Hepatocyte (in vitro differentiated cells): ENCODE measurements around the gene LANCL2. TPM values are rescaled to one million over a fixed set of nuclear protein-coding genes. Genes with fewer than 3 reads are reported as not detected.
"Not testable (repeated sequence)": the region's sequence is repeated elsewhere in the genome, so short reads cannot be mapped to it uniquely, and the experiment has no call there.

Experiments used
- DNase-seq: peaks from one replicate; pipeline ENCODE4 v3.0.0-alpha.2; 2016; ENCODE audit warnings: low spot score
- H2AFZ ChIP-seq: fragments of 200-600 bp; sonication (generic); 2 replicates; pipeline ENCODE4 v1.6.0; 2016; ENCODE audit warnings: antibody characterized with exemption, mild to moderate bottlenecking
- H3K27ac ChIP-seq: fragments of 200-600 bp; sonication (generic); 2 replicates; pipeline ENCODE4 v1.5.1; 2016; ENCODE audit warnings: mild to moderate bottlenecking
- H3K27me3 ChIP-seq: fragments of 200-600 bp; sonication (generic); 2 replicates; pipeline ENCODE4 v1.6.1; 2016
- H3K36me3 ChIP-seq: fragments of 200-600 bp; sonication (generic); replicated peaks from 2 replicates; pipeline ENCODE4 v1.5.1; 2016; ENCODE audit warnings: low read depth; ENCODE audit not compliant: insufficient read depth
- H3K4me1 ChIP-seq: fragments of 200-600 bp; sonication (generic); 2 replicates; pipeline ENCODE4 v1.5.1; 2016; ENCODE audit warnings: mild to moderate bottlenecking, moderate library complexity; ENCODE audit not compliant: insufficient read depth
- H3K4me2 ChIP-seq: fragments of 200-600 bp; sonication (generic); 2 replicates; pipeline ENCODE4 v1.6.0; 2016
- H3K4me3 ChIP-seq: fragments of 200-600 bp; sonication (generic); 2 replicates; pipeline ENCODE4 v1.5.1; 2016; ENCODE audit warnings: mild to moderate bottlenecking
- H3K79me2 ChIP-seq: fragments of 200-600 bp; sonication (generic); 2 replicates; pipeline ENCODE4 v1.6.0; 2017; ENCODE audit warnings: mild to moderate bottlenecking
- H3K9me2 ChIP-seq: fragments of 200-600 bp; sonication (generic); replicated peaks from 2 replicates; pipeline ENCODE4 v1.6.0; 2017; ENCODE audit warnings: mild to moderate bottlenecking; ENCODE audit not compliant: insufficient read depth
- H3K9me3 ChIP-seq: fragments of 200-600 bp; sonication (generic); 2 replicates; pipeline ENCODE4 v1.5.1; 2016; ENCODE audit warnings: low read depth, mild to moderate bottlenecking
- H4K20me1 ChIP-seq: fragments of 200-600 bp; sonication (generic); 2 replicates; pipeline ENCODE4 v1.6.0; 2016; ENCODE audit warnings: mild to moderate bottlenecking; ENCODE audit not compliant: insufficient read depth, poor library complexity, severe bottlenecking
- EZH2 ChIP-seq: fragments of 200-600 bp; sonication (generic); IDR thresholded peaks from 2 replicates; pipeline ENCODE4 v1.6.1; 2016; ENCODE audit warnings: antibody characterized with exemption, mild to moderate bottlenecking, borderline replicate concordance
- EZH2phosphoT487 ChIP-seq: fragments of 200-600 bp; sonication (generic); IDR thresholded peaks from one replicate; pipeline ENCODE4 v1.6.1; 2018; ENCODE audit warnings: antibody characterized with exemption, mild to moderate bottlenecking, low read depth, moderate library complexity; ENCODE audit not compliant: unreplicated experiment, severe bottlenecking
- WGBS: methylation state at CpG from one replicate; pipeline ENCODE4 v1.1.6; 2016; ENCODE audit warnings: low lambda C conversion rate; ENCODE audit errors: missing lambda C conversion rate; 5-methylcytosine and 5-hydroxymethylcytosine counted together
- polyA plus RNA-seq: library from polyadenylated mRNA; unstranded; fragments of >200 nt; fragmentation: Nextera tagmentation; extraction: Ambion mirVana; gene quantifications from 2 replicates; pipeline ENCODE4 v1.2.1, GENCODE V29; 2016
- total RNA-seq: library from RNA; depleted of rRNA; stranded (reverse); fragments of >200 nt; gene quantifications from 2 replicates; pipeline ENCODE4 v1.2.3, GENCODE V29; 2014
- TF ChIP-seq, protein P1 (sequence below): fragments of 200-600 bp; sonication (generic); IDR thresholded peaks from 2 replicates; pipeline ENCODE4 v1.5.1; 2016; ENCODE audit warnings: antibody characterized with exemption, mild to moderate bottlenecking; ENCODE audit not compliant: poor library complexity

LANCL2 gene
- total and polyA plus RNA-seq, 2 experiments from 2014 or later: 13.5 to 14.8 TPM

DNA sequence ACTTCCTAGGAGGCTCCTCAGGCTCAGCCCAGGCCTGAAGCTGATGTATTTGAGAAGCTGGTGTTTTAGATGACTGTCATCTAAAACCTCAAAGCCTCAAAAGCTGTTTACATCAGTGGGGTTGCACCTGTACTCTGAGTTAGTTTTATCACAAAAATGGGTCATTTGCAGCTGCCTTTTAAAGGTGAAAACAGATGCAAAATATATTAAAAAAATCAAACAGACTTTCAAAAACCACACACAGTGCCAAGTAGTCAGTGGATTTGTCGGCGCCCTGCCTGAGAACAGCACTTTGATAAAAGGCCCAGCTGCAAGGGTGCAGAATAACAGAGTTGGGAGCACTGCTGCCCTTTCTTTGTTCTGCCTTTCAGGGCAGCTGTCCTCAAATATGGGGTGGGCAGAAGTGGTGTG lies 104.1 kb downstream of the LANCL2 start:
- no peaks in the 10 kb centered on the region for H3K9me3 ChIP-seq
- no peaks in the 10 kb centered on the region for H3K79me2 ChIP-seq
- 85% methylated on average over 2 of the region's 2 CpGs for WGBS
- H3K27ac ChIP-seq: no peak overlapping the region
- TF ChIP-seq EZH2phosphoT487: no peak
- no peak for TF ChIP-seq EZH2
- TF ChIP-seq, protein P1, sequence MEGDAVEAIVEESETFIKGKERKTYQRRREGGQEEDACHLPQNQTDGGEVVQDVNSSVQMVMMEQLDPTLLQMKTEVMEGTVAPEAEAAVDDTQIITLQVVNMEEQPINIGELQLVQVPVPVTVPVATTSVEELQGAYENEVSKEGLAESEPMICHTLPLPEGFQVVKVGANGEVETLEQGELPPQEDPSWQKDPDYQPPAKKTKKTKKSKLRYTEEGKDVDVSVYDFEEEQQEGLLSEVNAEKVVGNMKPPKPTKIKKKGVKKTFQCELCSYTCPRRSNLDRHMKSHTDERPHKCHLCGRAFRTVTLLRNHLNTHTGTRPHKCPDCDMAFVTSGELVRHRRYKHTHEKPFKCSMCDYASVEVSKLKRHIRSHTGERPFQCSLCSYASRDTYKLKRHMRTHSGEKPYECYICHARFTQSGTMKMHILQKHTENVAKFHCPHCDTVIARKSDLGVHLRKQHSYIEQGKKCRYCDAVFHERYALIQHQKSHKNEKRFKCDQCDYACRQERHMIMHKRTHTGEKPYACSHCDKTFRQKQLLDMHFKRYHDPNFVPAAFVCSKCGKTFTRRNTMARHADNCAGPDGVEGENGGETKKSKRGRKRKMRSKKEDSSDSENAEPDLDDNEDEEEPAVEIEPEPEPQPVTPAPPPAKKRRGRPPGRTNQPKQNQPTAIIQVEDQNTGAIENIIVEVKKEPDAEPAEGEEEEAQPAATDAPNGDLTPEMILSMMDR: no peak
- H3K36me3 ChIP-seq: no peaks in the 10 kb centered on the region
- H3K4me1 ChIP-seq: no peaks in the 10 kb centered on the region
- H3K27me3 ChIP-seq: no peaks in the 10 kb centered on the region
- no peaks in the 10 kb centered on the region for H3K9me2 ChIP-seq
- no peak overlapping the region for H3K4me2 ChIP-seq
- H4K20me1 ChIP-seq: no peaks in the 10 kb centered on the region
- no peak overlapping the region for H2AFZ ChIP-seq
- no peak for DNase-seq
- no peak overlapping the region for H3K4me3 ChIP-seq

GRCh38 chr7:55469721-55470120 lies 104.6 kb downstream of the LANCL2 start:
- TF ChIP-seq, protein P1: no peak
- TF ChIP-seq EZH2 (no peak), EZH2phosphoT487 (no peak)
- 53% methylated on average over 3 of the region's 3 CpGs for WGBS
- Histone ChIP-seq H3K4me2 (no peak overlapping the region), H3K9me2 (no peaks in the 10 kb centered on the region), H3K27ac (no peak overlapping the region), H3K27me3 (no peaks in the 10 kb centered on the region), H4K20me1 (no peaks in the 10 kb centered on the region), H3K79me2 (no peaks in the 10 kb centered on the region), H3K36me3 (no peaks in the 10 kb centered on the region), H2AFZ (no peak overlapping the region), H3K9me3 (no peaks in the 10 kb centered on the region), H3K4me3 (no peak overlapping the region), H3K4me1 (no peaks in the 10 kb centered on the region)
- DNase-seq: no peak

DNA sequence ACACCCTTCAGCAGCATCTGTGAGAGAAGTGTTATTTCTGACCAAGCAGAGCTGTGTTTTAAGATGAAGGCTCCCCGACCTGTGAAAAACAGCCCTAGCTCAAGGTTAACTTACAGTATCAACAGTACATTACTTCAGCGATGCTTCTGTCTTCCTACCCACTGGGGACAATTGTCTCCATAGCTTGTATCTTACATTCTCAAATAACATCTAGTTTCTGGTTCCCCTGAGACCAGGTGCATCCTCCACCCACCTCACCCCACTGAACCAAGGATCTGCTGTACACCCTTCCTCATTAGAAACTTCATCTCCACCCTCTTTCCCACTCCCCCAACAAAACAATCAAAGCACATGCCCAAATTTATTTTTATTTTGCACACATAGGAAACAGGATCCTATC lies 105.1 kb downstream of the LANCL2 start:
- H3K4me3 ChIP-seq: no peak overlapping the region
- 98% methylated on average over 2 of the region's 2 CpGs for WGBS
- H2AFZ ChIP-seq: no peak overlapping the region
- TF ChIP-seq, protein P1: no peak
- TF ChIP-seq EZH2 (no peak), EZH2phosphoT487 (no peak)
- no peaks in the 10 kb centered on the region for H3K27me3 ChIP-seq
- H3K27ac ChIP-seq: no peak overlapping the region
- no peaks in the 10 kb centered on the region for H3K9me2 ChIP-seq
- no peaks in the 10 kb centered on the region for H3K36me3 ChIP-seq
- no peaks in the 10 kb centered on the region for H4K20me1 ChIP-seq
- DNase-seq: no peak
- no peaks in the 10 kb centered on the region for H3K9me3 ChIP-seq
- H3K4me1 ChIP-seq: no peaks in the 10 kb centered on the region
- no peaks in the 10 kb centered on the region for H3K79me2 ChIP-seq
- no peak overlapping the region for H3K4me2 ChIP-seq

GRCh38 chr7:55471594-55471993 lies 106.5 kb downstream of the LANCL2 start:
- not testable (repeated sequence) for DNase-seq, H3K4me1 ChIP-seq, H4K20me1 ChIP-seq, H3K9me3 ChIP-seq, H3K79me2 ChIP-seq, H3K4me2 ChIP-seq, H3K27ac ChIP-seq, H3K4me3 ChIP-seq, H3K36me3 ChIP-seq, H3K9me2 ChIP-seq, H3K27me3 ChIP-seq, H2AFZ ChIP-seq
- whole genome bisulfite sequencing: 96% methylated on average over 6 of the region's 9 CpGs

GRCh38 chr7:55472406-55472805 lies 107.3 kb downstream of the LANCL2 start:
- not testable (repeated sequence) for H3K27me3 ChIP-seq, H3K27ac ChIP-seq, H2AFZ ChIP-seq, H3K9me3 ChIP-seq, H3K36me3 ChIP-seq, H4K20me1 ChIP-seq, H3K4me2 ChIP-seq, H3K4me1 ChIP-seq, DNase-seq, H3K9me2 ChIP-seq, H3K4me3 ChIP-seq, H3K79me2 ChIP-seq
- WGBS: 98% methylated on average over 6 of the region's 14 CpGs
